HEK293 (cell line): ENCODE measurements around the gene GNB4.

Experiments used
- HIC1 ChIP-seq: fragments of 450-650 bp; formaldehyde crosslinking; IDR thresholded peaks from 2 replicates; pipeline ENCODE4 v1.5.1; 2016; ENCODE audit warnings: missing biosample characterization, missing genetic modification characterization
- HOXD13 ChIP-seq: sonication (generic); formaldehyde crosslinking; IDR thresholded peaks from 2 replicates; pipeline ENCODE4 v1.8.0; 2022; ENCODE audit warnings: missing genetic modification reagents, borderline replicate concordance
- PATZ1 ChIP-seq: fragments of 450-650 bp; formaldehyde crosslinking; IDR thresholded peaks from 2 replicates; pipeline ENCODE4 v1.5.1; 2016; ENCODE audit warnings: missing biosample characterization, missing genetic modification characterization
- WT1 ChIP-seq: fragments of 450-650 bp; formaldehyde crosslinking; IDR thresholded peaks from 2 replicates; pipeline ENCODE4 v1.5.1; 2016; ENCODE audit warnings: missing biosample characterization, missing genetic modification characterization
- YY2 ChIP-seq: fragments of 450-650 bp; formaldehyde crosslinking; IDR thresholded peaks from 2 replicates; pipeline ENCODE4 v1.5.1; 2016; ENCODE audit warnings: missing biosample characterization, missing genetic modification characterization
- ZBTB17 ChIP-seq: fragments of 450-650 bp; formaldehyde crosslinking; IDR thresholded peaks from 2 replicates; pipeline ENCODE4 v1.5.1; 2016; ENCODE audit warnings: missing biosample characterization, missing genetic modification characterization
- ZNF114 ChIP-seq: fragments of 450-650 bp; formaldehyde crosslinking; IDR thresholded peaks from 2 replicates; pipeline ENCODE4 v1.5.0; 2017; ENCODE audit warnings: missing biosample characterization, missing genetic modification characterization
- ZNF132 ChIP-seq: fragments of 450-650 bp; formaldehyde crosslinking; IDR thresholded peaks from 2 replicates; pipeline ENCODE4 v1.5.1; 2017; ENCODE audit warnings: missing biosample characterization, missing genetic modification characterization, borderline replicate concordance
- ZNF140 ChIP-seq: fragments of 450-650 bp; formaldehyde crosslinking; IDR thresholded peaks from 2 replicates; pipeline ENCODE4 v1.5.1; 2016; ENCODE audit warnings: missing biosample characterization, missing genetic modification characterization
- ZNF146 ChIP-seq: fragments of 450-650 bp; formaldehyde crosslinking; IDR thresholded peaks from 2 replicates; pipeline ENCODE4 v1.5.1; 2016; ENCODE audit warnings: missing biosample characterization, missing genetic modification characterization
- ZNF155 ChIP-seq: fragments of 450-650 bp; formaldehyde crosslinking; IDR thresholded peaks from 2 replicates; pipeline ENCODE4 v1.5.1; 2016; ENCODE audit warnings: missing biosample characterization, missing genetic modification characterization
- ZNF16 ChIP-seq: fragments of 450-650 bp; formaldehyde crosslinking; IDR thresholded peaks from 2 replicates; pipeline ENCODE4 v1.5.1; 2016; ENCODE audit warnings: low read depth, missing biosample characterization, missing genetic modification characterization
- ZNF174 ChIP-seq: fragments of 450-650 bp; formaldehyde crosslinking; IDR thresholded peaks from 2 replicates; pipeline ENCODE4 v1.5.0; 2017; ENCODE audit warnings: missing biosample characterization, mild to moderate bottlenecking, missing genetic modification characterization
- ZNF184 ChIP-seq: fragments of 450-650 bp; IDR thresholded peaks from 2 replicates; pipeline ENCODE4 v1.5.1; 2018; ENCODE audit warnings: missing biosample characterization, mild to moderate bottlenecking, missing genetic modification characterization
- ZNF19 ChIP-seq: fragments of 450-650 bp; formaldehyde crosslinking; IDR thresholded peaks from 2 replicates; pipeline ENCODE4; 2016; ENCODE audit warnings: missing biosample characterization, missing genetic modification characterization, low read depth
- ZNF239 ChIP-seq: fragments of 450-650 bp; formaldehyde crosslinking; IDR thresholded peaks from 2 replicates; pipeline ENCODE4 v1.5.1; 2016; ENCODE audit warnings: missing biosample characterization, missing genetic modification characterization
- ZNF24 ChIP-seq: fragments of 450-650 bp; formaldehyde crosslinking; IDR thresholded peaks from 2 replicates; pipeline ENCODE4 v1.5.1; 2016; ENCODE audit warnings: missing biosample characterization, missing genetic modification characterization
- ZNF248 ChIP-seq: fragments of 450-650 bp; formaldehyde crosslinking; IDR thresholded peaks from 2 replicates; pipeline ENCODE4 v1.5.1; 2017; ENCODE audit warnings: missing biosample characterization, missing genetic modification characterization
- ZNF274 ChIP-seq, 2 experiments: fragments of 200-500 bp in 1 of 2; fragments of 450-650 bp in 1 of 2; sonication (Bioruptor generic) in 1 of 2; formaldehyde crosslinking in 1 of 2; IDR thresholded peaks; 2 replicates each; pipeline versions ENCODE4 v1.5.1 to v1.6.1; 2014 to 2016; ENCODE audit warnings: borderline replicate concordance in 1 of 2, inconsistent platforms in 1 of 2, low read length in 1 of 2, missing biosample characterization in 1 of 2, missing genetic modification characterization in 1 of 2
- ZNF292 ChIP-seq: fragments of 450-650 bp; formaldehyde crosslinking; IDR thresholded peaks from 2 replicates; pipeline ENCODE4 v1.5.1; 2016; ENCODE audit warnings: low read depth, missing biosample characterization, missing genetic modification characterization, borderline replicate concordance
- ZNF362 ChIP-seq: fragments of 450-650 bp; formaldehyde crosslinking; IDR thresholded peaks from 2 replicates; pipeline ENCODE4 v1.5.1; 2016; ENCODE audit warnings: missing biosample characterization, missing genetic modification characterization
- ZNF501 ChIP-seq: fragments of 450-650 bp; formaldehyde crosslinking; IDR thresholded peaks from 2 replicates; pipeline ENCODE4 v1.5.1; 2016; ENCODE audit warnings: missing biosample characterization, missing genetic modification characterization
- ZNF513 ChIP-seq: fragments of 450-650 bp; IDR thresholded peaks from 2 replicates; pipeline ENCODE4 v1.5.1; 2018; ENCODE audit warnings: missing biosample characterization, missing genetic modification characterization
- ZNF530 ChIP-seq: fragments of 450-650 bp; formaldehyde crosslinking; IDR thresholded peaks from 2 replicates; pipeline ENCODE4 v1.5.1; 2016; ENCODE audit warnings: low read depth, missing biosample characterization, missing genetic modification characterization
- ZNF561 ChIP-seq: fragments of 450-650 bp; IDR thresholded peaks from 2 replicates; pipeline ENCODE4 v1.5.1; 2018; ENCODE audit warnings: missing biosample characterization, missing genetic modification characterization, borderline replicate concordance
- ZNF610 ChIP-seq: fragments of 450-650 bp; formaldehyde crosslinking; IDR thresholded peaks from 2 replicates; pipeline ENCODE4 v1.5.1; 2016; ENCODE audit warnings: missing biosample characterization, missing genetic modification characterization, borderline replicate concordance
- ZNF624 ChIP-seq: fragments of 450-650 bp; formaldehyde crosslinking; IDR thresholded peaks from 2 replicates; pipeline ENCODE4 v1.5.1; 2017; ENCODE audit warnings: missing biosample characterization, missing genetic modification characterization
- ZNF701 ChIP-seq: fragments of 450-650 bp; formaldehyde crosslinking; IDR thresholded peaks from 2 replicates; pipeline ENCODE4 v1.5.1; 2016; ENCODE audit warnings: missing biosample characterization, missing genetic modification characterization
- ZNF776 ChIP-seq: fragments of 450-650 bp; formaldehyde crosslinking; IDR thresholded peaks from 2 replicates; pipeline ENCODE4 v1.5.0; 2017; ENCODE audit warnings: missing biosample characterization, missing genetic modification characterization, borderline replicate concordance
- ZNF791 ChIP-seq: fragments of 450-650 bp; formaldehyde crosslinking; IDR thresholded peaks from 2 replicates; pipeline ENCODE4 v1.5.1; 2016; ENCODE audit warnings: missing biosample characterization, missing genetic modification characterization
- ZSCAN16 ChIP-seq: fragments of 450-650 bp; formaldehyde crosslinking; IDR thresholded peaks from 2 replicates; pipeline ENCODE4 v1.5.1; 2016; ENCODE audit warnings: missing biosample characterization, missing genetic modification characterization
- ZSCAN5A ChIP-seq: fragments of 450-650 bp; formaldehyde crosslinking; IDR thresholded peaks from 2 replicates; pipeline ENCODE4 v1.5.1; 2016; ENCODE audit warnings: missing biosample characterization, missing genetic modification characterization

Gene GNB4

GRCh38 chr3:179347345-179348194, 103.7 kb downstream of the GNB4 start, which contains the start of gene MFN1 (continued):
- no peak for TF ChIP-seq ZNF174 (tag by site-specific recombination)
- TF ChIP-seq ZNF362 (tag by site-specific recombination): no peak
- no peak for TF ChIP-seq ZNF146 (tag by site-specific recombination)
- no peak for TF ChIP-seq WT1 (tag by site-specific recombination)
- no peak for TF ChIP-seq HOXD13 (CRISPR knock-in tag)
- TF ChIP-seq ZNF701 (tag by site-specific recombination): no peak
- TF ChIP-seq ZBTB17 (tag by site-specific recombination): peak; percentile 57
- no peak for TF ChIP-seq ZNF24 (tag by site-specific recombination)
- TF ChIP-seq ZNF132 (tag by site-specific recombination): no peak
- no peak for TF ChIP-seq ZNF561 (tag by site-specific recombination)
- TF ChIP-seq PATZ1: peak; percentile 36; the same call in 1 of the 2 replicates
- no peak for TF ChIP-seq ZSCAN16 (tag by site-specific recombination)
- TF ChIP-seq ZNF292 (tag by site-specific recombination): no peak
- TF ChIP-seq ZNF791 (tag by site-specific recombination): no peak
- peak; percentile 84 for TF ChIP-seq HIC1
- TF ChIP-seq ZNF19: no peak
- no peak for TF ChIP-seq ZNF184 (tag by site-specific recombination)
- no peak for TF ChIP-seq ZNF140 (tag by site-specific recombination)
- peak; percentile 83; the same call in 1 of the 2 replicates for TF ChIP-seq ZNF501 (tag by site-specific recombination)
- TF ChIP-seq ZNF16 (tag by site-specific recombination): no peak
- TF ChIP-seq ZNF239 (tag by site-specific recombination): no peak
- TF ChIP-seq ZNF624 (tag by site-specific recombination): no peak
- TF ChIP-seq ZNF274 (IDR thresholded peaks at IDR 0.05; ENCODE audit: low read length): no peak
- no peak for TF ChIP-seq ZNF274 (tag by site-specific recombination; IDR thresholded peaks at IDR 0.05; ENCODE audit: borderline replicate concordance)
- TF ChIP-seq ZNF610 (tag by site-specific recombination): no peak
- no peak for TF ChIP-seq YY2 (tag by site-specific recombination)
- TF ChIP-seq ZSCAN5A (tag by site-specific recombination): no peak
- TF ChIP-seq ZNF155 (tag by site-specific recombination): no peak
- no peak for TF ChIP-seq ZNF114 (tag by site-specific recombination)
- no peak for TF ChIP-seq ZNF776 (tag by site-specific recombination)
- TF ChIP-seq ZNF248: no peak
- no peak for TF ChIP-seq ZNF513 (tag by site-specific recombination)
- TF ChIP-seq ZNF530 (tag by site-specific recombination): no peak
